Measurements from ENCODE around the gene FBXW8.

FBXW8 gene

GRCh38 chr12:116926283-116927243 lies 15.8 kb downstream of the FBXW8 start (continued):
- peak; percentile 46; the same call in 1 of the 2 replicates for TF ChIP-seq PRDM10 (tag by site-specific recombination; IDR thresholded peaks at IDR 0.05)

- Histone ChIP-seq H3K27ac (ENCODE audit: extremely low read depth, low read depth, low read length) (no peak overlapping the region), H3K4me3 (ENCODE audit: low read depth, low read length) (no peak overlapping the region), H3K4me1 (ENCODE audit: control insufficient read depth, insufficient read depth, low read length) (peaks cover 18% of the 10 kb centered on the region), H3K36me3 (ENCODE audit: control insufficient read depth in 2 of 2, insufficient read depth in 1 of 2, low read length in 2 of 2) (peaks cover 4 to 20% of the 10 kb centered on the region in 2 experiments; a peak in 2 of 3 replicates), H3K9me3 (ENCODE audit: control insufficient read depth, insufficient read depth, low read depth, low read length) (no peaks in the 10 kb centered on the region)
- ChIA-PET CTCF (interaction anchor here (0.9 kb wide), 1 partner anchor 117 kb away, joined by 3 read pairs; no protein-coding TSS in a partner anchor), POLR2A (no interaction called here)
- TF ChIP-seq ZNF121 (tag by site-specific recombination; IDR thresholded peaks at IDR 0.05) (no peak), ZNF513 (tag by site-specific recombination; IDR thresholded peaks at IDR 0.05) (no peak), ZNF350 (tag by site-specific recombination; IDR thresholded peaks at IDR 0.05) (no peak), KLF8 (tag by site-specific recombination; IDR thresholded peaks at IDR 0.05) (no peak), AEBP2 (tag by site-specific recombination; IDR thresholded peaks at IDR 0.05; ENCODE audit: borderline replicate concordance) (no peak), ATF2 (tag by site-specific recombination; IDR thresholded peaks at IDR 0.05; ENCODE audit: low read depth) (no peak), HOXA7 (CRISPR knock-in tag; IDR thresholded peaks at IDR 0.05; ENCODE audit: borderline replicate concordance) (no peak), OVOL3 (tag by site-specific recombination; IDR thresholded peaks at IDR 0.05) (0 out of 2 replicates have a peak, but pooled peaks have one; percentile 42), ZNF571 (tag by site-specific recombination; IDR thresholded peaks at IDR 0.05) (no peak), PRDM1 (tag by site-specific recombination; IDR thresholded peaks at IDR 0.05) (no peak), ZNF692 (tag by site-specific recombination; IDR thresholded peaks at IDR 0.05) (0 out of 2 replicates have a peak, but pooled peaks have one; percentile 30), GLI4 (tag by site-specific recombination; IDR thresholded peaks at IDR 0.05) (no peak), KLF9 (tag by site-specific recombination; IDR thresholded peaks at IDR 0.05; ENCODE audit: low read depth) (no peak), WT1 (tag by site-specific recombination; IDR thresholded peaks at IDR 0.05) (peak; percentile 29; the same call in 1 of the 2 replicates), ZNF544 (tag by site-specific recombination; IDR thresholded peaks at IDR 0.05) (no peak), GLI2 (tag by site-specific recombination; IDR thresholded peaks at IDR 0.05; ENCODE audit: borderline replicate concordance, low read depth) (no peak), ZNF658 (tag by site-specific recombination; IDR thresholded peaks at IDR 0.05) (no peak), PRDM10 (tag by site-specific recombination; IDR thresholded peaks at IDR 0.05) (no peak; the same call in 1 of the 2 replicates), OSR2 (tag by site-specific recombination; IDR thresholded peaks at IDR 0.05) (peak; percentile 70)
Observed at GRCh38 chr12:116927244-116927940, 16.6 kb downstream of the FBXW8 start.
